22Rv1 (cell line): ENCODE results near the gene SSTR1.

Experiments used
- H3K27ac ChIP-seq: fragments of 450-650 bp; 2 replicates; pipeline ENCODE4 v1.5.1; 2017
- CTCF ChIP-seq: fragments of 450-650 bp; IDR thresholded peaks from 2 replicates; pipeline ENCODE4 v1.5.1; 2017; ENCODE audit warnings: mild to moderate bottlenecking
- ZFX ChIP-seq: fragments of 450-650 bp; IDR thresholded peaks from 2 replicates; pipeline ENCODE4 v1.6.1; 2017; ENCODE audit warnings: antibody characterized with exemption, borderline replicate concordance

Gene SSTR1

GRCh38 chr14:38256533-38256840 lies 48.8 kb downstream of the SSTR1 start:
- H3K27ac ChIP-seq, result no peak overlapping the region

GRCh38 chr14:38257507-38257906 lies 49.8 kb downstream of the SSTR1 start:
- H3K27ac ChIP-seq, result no peak overlapping the region
- no peak for TF ChIP-seq CTCF
- TF ChIP-seq ZFX, result no peak

More at GRCh38 chr14:38256533-38256840, 48.8 kb downstream of the SSTR1 start:
- no peak for TF ChIP-seq ZFX
- TF ChIP-seq CTCF, result no peak

GRCh38 chr14:38261620-38262019 lies 53.9 kb downstream of the SSTR1 start:
- TF ChIP-seq ZFX (no peak), CTCF (no peak)
- H3K27ac ChIP-seq, result no peak overlapping the region
